HG03575 (cell line): ENCODE results near the gene NOTCH2.

Source experiments
- ATAC-seq: cut with Tn5 transposase; IDR thresholded peaks from one replicate; pipeline ENCODE4 v1.9.1; 2021; ENCODE audit not compliant: unreplicated experiment, insufficient number of reproducible peaks, low FRiP score; ENCODE audit errors: extremely low read depth

Gene NOTCH2

DNA sequence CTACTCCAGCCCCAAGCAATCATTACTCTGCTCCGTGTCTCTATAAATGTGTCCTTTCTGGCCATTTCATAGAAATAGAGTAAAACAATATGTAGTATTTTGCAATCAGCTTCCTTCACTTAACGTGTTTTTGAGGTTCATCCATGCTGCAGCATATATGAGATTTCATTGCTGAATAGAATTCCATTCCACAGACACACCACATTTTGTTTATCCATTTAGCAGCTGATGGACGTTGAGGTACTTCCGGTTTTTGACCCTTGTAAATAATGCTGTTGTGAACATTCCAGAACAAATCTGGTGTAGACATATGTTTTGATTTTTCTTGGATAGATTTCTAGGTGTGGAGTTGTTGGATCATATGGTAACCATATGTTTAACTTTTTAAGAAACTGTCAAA, 203.8 kb downstream of the NOTCH2 start:
- ATAC-seq = no peak

DNA sequence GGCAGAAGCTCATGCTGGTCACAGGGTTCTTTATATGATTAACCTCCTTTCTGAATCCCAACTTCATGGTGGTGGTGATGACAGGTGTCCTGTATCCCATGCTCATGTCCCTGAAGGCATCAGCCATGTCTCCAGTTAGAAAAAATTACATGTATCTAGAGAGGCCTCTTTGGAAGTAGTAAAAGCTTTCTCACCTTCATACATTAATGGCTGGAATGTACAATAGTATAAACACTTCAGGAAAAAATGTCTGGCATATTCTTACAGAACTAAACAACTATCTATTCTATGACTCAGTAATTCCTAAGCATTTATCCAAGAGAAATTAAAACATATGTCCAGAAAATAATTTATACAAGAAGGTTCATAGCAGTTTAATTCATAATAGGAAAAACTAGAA, 207.2 kb downstream of the NOTCH2 start:
- no peak for ATAC-seq
